A673 (cell line): ENCODE results near the gene IQCK. TPM values are rescaled to one million over a fixed set of nuclear protein-coding genes. Genes with fewer than 3 reads are reported as not detected.

Source experiments
- BruUV-seq: library from RNA; stranded (reverse); fragments of 400-500 nt; replicated peaks from 2 replicates; lab custom pipeline; 2021; lab: Mats Ljungman, UMichigan
- CTCF ChIA-PET: fragments of 300-600 bp; sonication (Branson Sonifier 250); formaldehyde crosslinking; loops from one replicate; lab custom pipeline; 2022; ENCODE audit warnings: antibody characterized with exemption; lab: Charles Lee
- POLR2A ChIA-PET: fragments of 300-600 bp; sonication (Branson Sonifier 250); formaldehyde crosslinking; loops from one replicate; lab custom pipeline; 2022; ENCODE audit warnings: antibody characterized with exemption; ENCODE audit not compliant: low non-redundant PET; lab: Charles Lee
- DNase-seq: peaks from one replicate; pipeline ENCODE4 v3.0.0-alpha.2; 2015; ENCODE audit warnings: low spot score
- H3K27ac ChIP-seq: fragments of 200-600 bp; sonication (generic); 2 replicates; pipeline ENCODE4 v1.5.1; 2016; ENCODE audit warnings: mixed run types, low read depth, mild to moderate bottlenecking, mixed read lengths, antibody characterized with exemption, low read length; ENCODE audit not compliant: poor library complexity, severe bottlenecking
- H3K27me3 ChIP-seq: fragments of 200-600 bp; sonication (generic); replicated peaks from 2 replicates; pipeline ENCODE4 v1.6.1; 2017; ENCODE audit warnings: mixed run types, low read depth, mild to moderate bottlenecking, mixed read lengths, antibody characterized with exemption, low read length; ENCODE audit not compliant: insufficient read depth, poor library complexity
- H3K36me3 ChIP-seq: fragments of 200-600 bp; sonication (generic); 2 replicates; pipeline ENCODE4 v1.6.1; 2016; ENCODE audit warnings: mixed run types, mild to moderate bottlenecking, mixed read lengths, antibody characterized with exemption, low read length; ENCODE audit not compliant: insufficient read depth, poor library complexity, severe bottlenecking
- H3K4me1 ChIP-seq: fragments of 200-600 bp; sonication (generic); 2 replicates; pipeline ENCODE4 v1.6.1; 2017; ENCODE audit warnings: mixed run types, mild to moderate bottlenecking, mixed read lengths, antibody characterized with exemption, low read length; ENCODE audit not compliant: insufficient read depth, poor library complexity, severe bottlenecking
- H3K4me3 ChIP-seq: fragments of 200-600 bp; sonication (generic); 2 replicates; pipeline ENCODE4 v1.5.1; 2016; ENCODE audit warnings: low read depth, mixed run types, mild to moderate bottlenecking, mixed read lengths, low read length; ENCODE audit not compliant: poor library complexity, severe bottlenecking
- H3K9me3 ChIP-seq: fragments of 200-600 bp; sonication (generic); 2 replicates; pipeline ENCODE4 v1.6.1; 2016; ENCODE audit warnings: mixed run types, low read depth, mild to moderate bottlenecking, mixed read lengths, antibody characterized with exemption, low read length; ENCODE audit not compliant: poor library complexity, severe bottlenecking
- EZH2 ChIP-seq: fragments of 200-600 bp; sonication (generic); IDR thresholded peaks from 2 replicates; pipeline ENCODE4 v1.6.1; 2017; ENCODE audit warnings: borderline replicate concordance, low read depth, mild to moderate bottlenecking, mixed read lengths, antibody characterized with exemption, low read length; ENCODE audit not compliant: poor library complexity, severe bottlenecking
- intact Hi-C: fragments of 100-400 bp; cut with micrococcal nuclease; formaldehyde crosslinking; loops from one replicate; pipeline ENCODE4 v1.10.0; 2022; ENCODE audit not compliant: unreplicated experiment
- total RNA-seq: library from RNA; stranded (reverse); gene quantifications from 2 replicates; pipeline ENCODE4 v1.2.3, GENCODE V29; 2021
- TF ChIP-seq, protein P1 (sequence below): fragments of 300-800, 200-600 bp; sonication (generic); conservative IDR thresholded peaks from 2 replicates; pipeline ENCODE4 v1.5.1; 2017; ENCODE audit warnings: low read depth, mild to moderate bottlenecking, antibody characterized with exemption, low read length, moderate library complexity, mixed read lengths

IQCK gene
- total RNA-seq, 1 experiment from 2014 or later = 11.2 TPM

DNA sequence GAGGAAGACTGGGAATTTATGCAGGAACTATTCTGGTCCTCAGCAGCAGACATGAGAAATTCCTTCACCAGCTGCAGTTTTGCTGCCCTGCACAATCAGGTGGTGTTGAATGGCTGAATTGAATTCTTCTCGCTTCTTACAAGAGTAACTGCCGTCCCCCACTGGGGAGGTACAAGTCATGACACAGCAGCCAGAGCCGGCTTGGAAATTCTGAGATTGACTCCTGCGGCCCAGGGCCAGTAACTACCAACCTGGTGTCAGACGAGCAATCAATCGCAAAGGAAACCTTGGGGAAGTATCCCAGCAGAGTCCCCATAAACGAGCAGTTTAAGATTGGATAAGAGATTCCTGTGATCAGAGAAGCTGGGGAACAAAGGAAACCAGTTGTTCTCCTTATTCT, 30.8 kb upstream of the IQCK start:
- intact Hi-C loops = no loop called here
- ChIA-PET POLR2A (no interaction called here), CTCF (no interaction called here)
- Histone ChIP-seq H3K36me3 (peaks cover 7% of the 10 kb centered on the region), H3K27me3 (no peaks in the 10 kb centered on the region), H3K9me3 (no peaks in the 10 kb centered on the region), H3K4me1 (no peaks in the 10 kb centered on the region), H3K27ac (no peak overlapping the region), H3K4me3 (no peak overlapping the region)
- TF ChIP-seq, protein P1, sequence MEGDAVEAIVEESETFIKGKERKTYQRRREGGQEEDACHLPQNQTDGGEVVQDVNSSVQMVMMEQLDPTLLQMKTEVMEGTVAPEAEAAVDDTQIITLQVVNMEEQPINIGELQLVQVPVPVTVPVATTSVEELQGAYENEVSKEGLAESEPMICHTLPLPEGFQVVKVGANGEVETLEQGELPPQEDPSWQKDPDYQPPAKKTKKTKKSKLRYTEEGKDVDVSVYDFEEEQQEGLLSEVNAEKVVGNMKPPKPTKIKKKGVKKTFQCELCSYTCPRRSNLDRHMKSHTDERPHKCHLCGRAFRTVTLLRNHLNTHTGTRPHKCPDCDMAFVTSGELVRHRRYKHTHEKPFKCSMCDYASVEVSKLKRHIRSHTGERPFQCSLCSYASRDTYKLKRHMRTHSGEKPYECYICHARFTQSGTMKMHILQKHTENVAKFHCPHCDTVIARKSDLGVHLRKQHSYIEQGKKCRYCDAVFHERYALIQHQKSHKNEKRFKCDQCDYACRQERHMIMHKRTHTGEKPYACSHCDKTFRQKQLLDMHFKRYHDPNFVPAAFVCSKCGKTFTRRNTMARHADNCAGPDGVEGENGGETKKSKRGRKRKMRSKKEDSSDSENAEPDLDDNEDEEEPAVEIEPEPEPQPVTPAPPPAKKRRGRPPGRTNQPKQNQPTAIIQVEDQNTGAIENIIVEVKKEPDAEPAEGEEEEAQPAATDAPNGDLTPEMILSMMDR = no peak
- no peak for TF ChIP-seq EZH2
- no peak for DNase-seq
- no TSS peak for BruUV-seq

DNA sequence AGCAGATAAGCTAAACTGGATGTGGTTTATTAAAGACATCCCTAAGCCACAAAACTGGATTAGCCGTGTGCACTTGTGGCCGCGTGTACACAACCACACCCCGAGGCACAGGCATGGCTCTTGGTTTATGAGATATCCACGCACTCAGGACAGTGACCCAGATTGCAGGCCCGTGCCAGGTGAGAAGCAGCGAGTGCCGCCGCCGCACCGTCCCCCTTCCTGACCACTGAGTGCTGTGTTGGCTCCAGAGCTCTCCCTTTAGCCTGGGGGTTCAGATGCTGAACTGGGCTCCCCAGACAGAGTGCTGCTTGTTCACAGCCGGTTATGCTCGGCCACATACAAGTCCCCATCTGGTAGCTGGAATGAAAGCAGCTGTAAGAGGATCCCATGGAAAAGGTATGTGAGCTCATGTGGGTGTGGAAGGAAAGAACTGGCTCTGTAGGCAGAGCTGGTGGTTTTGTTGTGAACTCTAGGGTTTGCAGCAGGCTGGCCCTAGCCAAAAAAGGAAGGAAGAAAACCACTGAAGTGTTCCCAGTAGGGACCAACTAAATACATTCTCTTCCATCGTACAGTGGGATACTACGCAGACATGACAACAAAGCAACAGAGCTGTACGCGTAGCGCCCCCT, 29.6 kb upstream of the IQCK start:
- no TSS peak for BruUV-seq
- intact Hi-C loops = no loop called here
- Histone ChIP-seq H3K9me3 (no peaks in the 10 kb centered on the region), H3K27ac (no peak overlapping the region), H3K4me1 (no peaks in the 10 kb centered on the region), H3K27me3 (no peaks in the 10 kb centered on the region), H3K36me3 (peaks cover 4% of the 10 kb centered on the region), H3K4me3 (no peak overlapping the region)
- ChIA-PET CTCF (no interaction called here), POLR2A (interaction anchor here (0.8 kb wide), 1 partner anchor 11 kb away, joined by 4 read pairs; no protein-coding TSS in a partner anchor)
- DNase-seq = no peak
- TF ChIP-seq, protein P1 = no peak
- no peak for TF ChIP-seq EZH2

GRCh38 chr16:19689342-19689741, 28.7 kb upstream of the IQCK start:
- no peaks in the 10 kb centered on the region for H3K27me3 ChIP-seq
- POLR2A ChIA-PET = no interaction called here
- TF ChIP-seq, protein P1 = no peak
- TF ChIP-seq EZH2 = no peak
- DNase-seq = no peak
- H3K4me1 ChIP-seq = no peaks in the 10 kb centered on the region
- no peaks in the 10 kb centered on the region for H3K9me3 ChIP-seq
- H3K27ac ChIP-seq = no peak overlapping the region
- H3K4me3 ChIP-seq = no peak overlapping the region
- peaks cover 3% of the 10 kb centered on the region for H3K36me3 ChIP-seq
- intact Hi-C loops = no loop called here
- BruUV-seq = no TSS peak
- CTCF ChIA-PET = no interaction called here
